NCI-H2196 treated with DMSO at 0.1 percent for 48 hours (cell line): ENCODE results near the gene CLK2.
"Not testable (repeated sequence)": the region's sequence is repeated elsewhere in the genome, so short reads cannot be mapped to it uniquely, and the experiment has no call there.

Source experiments
- DNase-seq: peaks from one replicate; lab custom pipeline; 2025; ENCODE audit not compliant: unreplicated experiment; lab: John Stamatoyannopoulos, UW

The CLK2 gene

GRCh38 chr1:155268630-155269029, 4.7 kb downstream of the CLK2 start:
- no peak for DNase-seq

DNA sequence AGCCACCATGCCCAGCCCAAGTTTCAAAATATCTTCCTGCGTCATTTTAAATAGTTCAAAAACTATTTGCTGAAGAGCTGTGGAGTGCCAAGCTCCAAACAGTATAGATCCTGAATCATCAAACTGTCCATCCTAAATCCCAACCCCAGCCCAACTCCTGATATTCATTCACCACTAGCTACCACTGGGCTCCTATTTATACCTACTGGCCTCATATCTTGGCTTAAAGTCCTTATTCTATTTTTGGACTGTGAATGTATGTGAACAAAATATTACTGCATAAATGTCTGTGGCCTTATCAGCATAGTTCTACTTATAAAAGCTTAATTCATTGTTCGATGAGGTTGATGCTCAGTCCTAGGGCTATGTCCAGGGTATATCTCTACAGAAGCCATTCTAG, 5.9 kb downstream of the CLK2 start:
- no peak for DNase-seq

DNA sequence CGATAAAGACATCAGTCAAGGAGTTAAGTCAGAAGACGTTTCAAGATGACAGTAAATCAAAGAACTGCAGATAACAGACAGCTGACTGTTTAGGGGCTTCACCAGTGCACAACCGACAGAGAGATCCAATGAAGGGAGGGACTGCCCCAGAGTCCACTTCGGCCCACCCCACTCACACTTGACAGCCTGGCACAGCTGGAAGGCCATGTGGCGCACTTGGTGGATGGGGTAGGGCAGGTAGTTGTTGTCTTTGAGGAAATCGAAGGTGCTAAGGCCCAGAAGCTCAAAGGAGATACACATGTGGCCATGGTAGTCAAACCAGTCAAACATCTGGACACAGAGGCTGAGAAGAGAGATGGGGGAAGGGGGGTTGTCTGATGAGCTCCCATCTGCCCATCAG, 6.8 kb downstream of the CLK2 start:
- no peak for DNase-seq

GRCh38 chr1:155263067-155263466, 10.2 kb downstream of the CLK2 start:
- DNase-seq = no peak

GRCh38 chr1:155261852-155262673, 11.2 kb downstream of the CLK2 start, which contains the start of gene SCAMP3:
Gene SCAMP3 (minus strand): TSS chr1:155262360. CDS start chr1:155262151, 209 bp downstream.
- peak; percentile 96 for DNase-seq

DNA sequence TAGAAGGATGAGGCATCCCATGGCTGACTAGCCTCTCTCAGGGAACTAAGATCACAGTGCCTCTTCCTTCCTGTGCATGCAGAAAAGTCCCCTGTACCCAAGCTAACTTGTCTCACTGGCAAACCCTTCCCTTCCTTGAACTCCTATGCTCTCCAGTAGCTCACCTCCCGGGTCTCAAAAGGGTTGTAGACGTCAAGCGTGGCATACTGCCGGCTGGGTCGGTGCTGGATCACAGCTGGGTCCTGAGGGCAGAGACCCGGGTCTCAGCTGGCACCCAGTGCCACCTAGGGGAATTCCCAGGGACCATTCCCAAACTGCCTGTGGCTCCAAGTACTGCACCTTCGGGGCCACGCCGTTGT, 11.8 kb downstream of the CLK2 start:
- DNase-seq = no peak

DNA sequence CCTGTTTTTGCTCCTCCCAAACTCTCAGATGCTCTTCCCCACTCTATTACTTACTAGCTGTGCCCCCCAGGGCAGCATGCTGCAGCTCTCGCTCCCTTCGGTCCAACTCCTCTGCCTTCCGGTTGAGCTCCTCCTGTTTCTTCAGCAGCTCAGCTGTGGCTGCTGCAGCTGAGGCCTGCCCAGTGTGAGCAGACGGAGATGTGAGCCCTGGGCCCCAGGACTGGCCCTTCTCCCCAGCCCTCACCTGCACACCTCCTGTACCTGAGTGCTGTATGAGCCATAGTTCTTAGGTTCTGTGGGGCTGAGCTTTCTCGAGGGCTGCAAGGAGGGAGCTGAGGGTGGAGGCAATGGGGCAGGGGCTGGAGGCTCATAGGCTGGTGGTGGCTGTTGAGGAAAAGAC, 13.0 kb downstream of the CLK2 start:
- no peak for DNase-seq

GRCh38 chr1:155256058-155256852, 17.0 kb downstream of the CLK2 start:
- no peak for DNase-seq

DNA sequence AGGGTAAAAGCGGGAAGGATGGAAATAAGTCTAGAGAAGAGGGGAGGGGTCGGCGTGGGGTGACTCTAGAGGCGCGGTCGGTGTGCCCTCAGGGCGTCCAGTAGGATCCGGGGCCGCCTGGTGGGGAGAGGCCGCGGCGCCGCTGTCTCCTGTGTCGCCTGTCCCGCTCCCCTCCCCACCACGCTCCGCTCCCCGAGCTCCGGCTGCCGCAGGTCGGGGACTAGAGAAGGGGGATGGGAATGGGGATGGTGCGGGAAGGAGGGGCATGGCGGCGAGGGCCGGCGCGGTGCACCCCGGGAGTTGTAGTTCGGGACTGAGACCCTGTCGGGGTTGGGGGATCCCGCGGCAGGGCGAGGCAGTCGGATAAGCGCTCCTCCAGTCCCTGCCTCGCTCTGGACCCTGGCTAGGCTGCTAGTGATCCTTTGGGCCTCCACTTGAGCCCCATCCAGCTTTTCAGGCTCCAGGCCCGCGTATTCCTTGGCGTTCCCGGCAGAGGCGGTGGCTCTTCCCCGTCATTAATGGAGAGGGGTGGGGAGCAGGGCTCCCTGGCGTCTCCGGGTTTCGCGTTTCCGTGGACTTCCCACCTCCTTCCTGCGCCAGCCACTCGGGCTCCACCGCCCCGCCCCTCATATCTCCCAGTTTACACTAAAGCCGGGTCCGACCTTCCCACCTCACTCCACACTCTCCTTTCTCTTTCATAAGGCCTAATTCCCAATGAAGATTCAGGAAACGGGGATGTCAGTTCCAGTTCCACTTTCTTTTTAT, 17.9 kb downstream of the CLK2 start, which contains the start of gene ENTREP3:
TSS of gene ENTREP3 (minus strand) at position 241 of the 765 bp plus-strand sequence. CDS start 606 bp downstream, outside the sequence.
- peak; percentile 68 for DNase-seq

DNA sequence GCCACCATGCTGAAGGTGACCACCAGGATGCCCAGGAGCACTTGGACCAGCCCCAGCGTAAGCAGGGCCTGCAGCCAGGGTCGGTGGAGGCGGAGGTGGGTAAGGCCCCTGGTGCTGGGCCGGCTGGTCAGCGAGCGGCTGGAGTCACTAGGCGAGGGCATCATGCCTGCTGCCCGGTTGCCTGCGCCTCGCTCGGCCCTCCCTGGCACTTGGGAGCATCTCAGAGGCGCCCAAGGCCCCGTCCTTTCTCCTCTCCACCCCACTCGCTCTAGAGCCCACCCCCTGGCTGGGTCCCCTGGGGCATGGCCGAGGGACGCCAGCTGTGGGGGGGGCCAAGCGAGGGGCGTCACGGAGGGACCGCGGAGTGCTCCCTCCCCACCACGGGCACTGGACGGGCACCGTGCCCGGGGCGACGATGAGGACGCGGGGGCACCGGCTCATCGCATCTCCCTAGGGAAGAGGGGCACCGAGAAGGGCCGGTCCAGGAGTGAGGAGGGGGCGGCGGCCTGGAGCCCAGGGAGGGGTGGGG, 18.5 kb downstream of the CLK2 start:
- no peak for DNase-seq

DNA sequence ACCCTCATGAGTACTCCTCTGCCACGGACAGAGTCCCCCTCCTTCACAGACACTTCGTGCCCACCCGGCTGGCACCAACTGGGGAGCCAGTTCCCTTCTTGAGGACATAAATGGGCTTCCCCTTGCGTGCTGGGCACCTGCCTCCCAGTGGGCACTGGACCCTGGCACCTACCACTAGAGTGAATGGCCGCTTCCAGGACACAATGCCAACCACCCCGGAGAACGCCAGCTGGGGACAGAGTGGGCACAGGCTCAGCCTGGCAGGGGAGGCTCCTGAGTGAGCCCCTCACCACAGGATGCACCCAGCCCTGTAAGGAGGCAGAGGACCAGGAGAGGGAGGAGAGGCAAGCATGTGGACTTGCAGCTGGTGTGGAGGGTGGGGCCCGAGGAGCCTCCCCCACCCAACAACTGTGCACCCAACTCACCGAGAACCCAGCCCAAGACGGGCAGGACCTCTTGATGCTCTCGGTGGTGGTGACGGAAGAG, 19.0 kb downstream of the CLK2 start:
- DNase-seq = no peak

GRCh38 chr1:155253797-155254196, 19.5 kb downstream of the CLK2 start:
- DNase-seq = no peak

DNA sequence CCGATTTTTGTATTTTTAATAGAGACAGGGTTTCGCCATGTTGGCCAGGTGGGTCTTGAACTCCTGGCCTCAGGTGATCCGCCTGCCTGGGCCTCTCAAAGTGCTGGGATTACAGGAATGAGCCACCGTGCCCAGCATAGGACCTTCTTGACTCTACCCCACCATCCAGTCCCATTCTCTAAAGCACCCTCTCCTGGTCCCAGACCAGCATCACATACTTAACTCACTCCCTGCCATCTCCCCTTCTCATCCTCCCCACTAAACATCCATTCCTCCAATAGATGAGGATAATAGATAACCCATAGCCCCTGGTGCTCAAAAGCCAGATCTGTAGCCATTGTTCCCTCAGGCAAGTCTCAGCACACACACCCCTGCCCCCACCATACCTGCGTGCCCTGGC, 20.1 kb downstream of the CLK2 start:
- DNase-seq = no peak

- DNase-seq = no peak
Observed at GRCh38 chr1:155251566-155251965, 21.7 kb downstream of the CLK2 start.

GRCh38 chr1:155250633-155251449, 22.5 kb downstream of the CLK2 start:
- DNase-seq = peak; percentile 68

DNA sequence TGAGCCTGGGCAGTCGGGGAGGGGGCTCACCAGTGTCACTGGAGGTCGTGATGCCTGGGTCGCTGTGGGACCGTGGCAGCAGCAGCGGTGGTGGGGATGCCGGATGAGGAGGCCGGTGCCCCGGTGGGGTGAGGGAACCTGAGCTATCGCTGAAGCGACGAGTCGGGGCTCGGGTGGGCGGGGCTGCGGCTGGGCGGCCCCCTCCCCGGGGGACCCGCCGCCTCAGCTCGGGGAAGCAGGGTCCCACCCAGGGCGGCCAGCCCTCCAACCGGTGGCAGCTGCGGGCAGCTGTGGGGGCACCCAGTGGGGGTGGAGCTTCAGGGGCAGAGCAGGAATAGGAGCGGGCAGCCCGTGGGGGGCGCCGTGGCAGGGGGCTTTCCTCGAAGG, 23.1 kb downstream of the CLK2 start:
- DNase-seq = no peak

DNA sequence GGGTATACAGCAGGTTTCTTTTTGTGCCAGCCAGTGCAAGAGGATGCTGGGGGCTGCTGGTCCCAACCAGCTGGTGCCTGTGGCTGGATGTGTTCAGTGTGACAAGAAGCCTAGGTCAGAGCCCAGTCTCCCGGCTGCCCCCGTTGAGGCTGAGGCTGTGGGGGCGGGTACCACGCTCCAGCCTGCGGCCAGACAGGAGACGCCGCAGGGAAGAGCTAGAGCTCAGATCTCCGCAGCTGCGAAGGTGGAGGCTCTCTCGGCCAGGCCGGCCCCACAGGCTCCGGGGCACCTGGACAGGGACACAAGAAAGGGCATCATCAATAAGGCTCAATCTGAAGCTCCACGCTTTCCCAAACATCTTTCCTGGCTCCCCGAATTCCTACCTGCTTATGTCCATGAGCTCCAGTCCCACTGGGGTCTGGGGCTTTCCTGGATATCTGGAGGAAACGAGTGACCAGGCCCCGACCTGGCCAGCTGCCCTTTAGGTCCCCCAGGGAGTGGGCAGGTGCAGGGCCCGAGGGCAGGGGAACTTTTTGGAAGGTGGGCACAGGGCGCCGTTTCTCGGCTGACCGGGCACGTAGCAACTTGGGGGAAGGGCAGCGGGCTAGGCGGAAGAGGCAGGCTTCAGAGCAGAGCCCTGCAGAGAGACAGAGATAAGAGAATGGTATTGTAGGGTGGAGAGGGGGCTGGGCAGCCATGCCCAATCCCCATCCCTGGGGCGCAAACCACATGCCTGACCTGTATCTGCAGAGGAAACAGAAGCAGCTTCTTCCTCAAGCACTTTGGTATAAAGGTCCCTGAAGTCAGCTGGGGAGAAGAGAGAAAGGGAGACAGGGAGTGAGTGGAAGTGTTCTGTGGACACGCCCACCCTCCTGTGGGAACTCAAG, 25.4 kb downstream of the CLK2 start:
- DNase-seq = no peak

GRCh38 chr1:155246796-155247195, 26.5 kb downstream of the CLK2 start:
- not testable (repeated sequence) for DNase-seq

GRCh38 chr1:155245163-155245524, 28.2 kb downstream of the CLK2 start:
- no peak for DNase-seq
